Stomach (tissue), 9 donors: ENCODE data around the gene SPP1. TPM values are rescaled to one million over a fixed set of nuclear protein-coding genes. Genes with fewer than 3 reads are reported as not detected.

Experiments used
- DNase-seq, 2 donors: peaks; one replicate each; pipeline versions ENCODE4 v3.0.0 to v3.0.0-alpha.2; 2013 to 2019
- H3K27ac ChIP-seq, 5 donors: fragments of 200-600 bp in 4 of 5; sonication (generic) in 4 of 5; one replicate each; pipeline ENCODE4 v1.5.1; 2013 to 2019; ENCODE audit warnings: mild to moderate bottlenecking in 1 of 5, moderate library complexity in 1 of 5
- H3K27me3 ChIP-seq, 3 donors: fragments of 200-600 bp; sonication (generic); one replicate each; pipeline ENCODE4 v1.5.1; 2017 to 2019; ENCODE audit warnings: mixed run types in 1 of 3
- H3K36me3 ChIP-seq, 4 donors: fragments of 200-600 bp; sonication (generic); 1 replicate in 3 of 4; 2 replicates in 1 of 4; pipeline ENCODE4 v1.5.1; 2016 to 2019
- H3K4me1 ChIP-seq, 4 donors: fragments of 200-600 bp; sonication (generic); one replicate each; pipeline ENCODE4 v1.5.1; 2016 to 2019
- H3K4me3 ChIP-seq, 4 donors: fragments of 200-600 bp; sonication (generic) in 3 of 4; one replicate each; pipeline ENCODE4 v1.5.1; 2016 to 2019; ENCODE audit warnings: mild to moderate bottlenecking in 1 of 4
- H3K9me3 ChIP-seq, 4 donors: fragments of 200-600 bp; sonication (generic); one replicate each; pipeline ENCODE4 v1.5.1; 2016 to 2019
- CTCF ChIP-seq, 7 experiments: fragments of 450-650 bp in 4 of 7; fragments of 200-600 bp in 3 of 7; sonication (generic) in 3 of 7; IDR thresholded peaks; one replicate each; pipeline ENCODE4 v1.5.1; 2016 to 2019; ENCODE audit warnings: antibody characterized with exemption in 7 of 7, control low read depth in 2 of 7, mild to moderate bottlenecking in 1 of 7
- EP300 ChIP-seq: sonication (generic); formaldehyde crosslinking; IDR thresholded peaks from one replicate; pipeline ENCODE4 v1.6.1; 2017; ENCODE audit warnings: antibody characterized with exemption
- POLR2A ChIP-seq, 4 donors: fragments of 450-650 bp; IDR thresholded peaks; one replicate each; pipeline ENCODE4 v1.6.1; 2016; ENCODE audit warnings: antibody characterized with exemption in 4 of 4, control low read depth in 2 of 4, mild to moderate bottlenecking in 1 of 4, moderate library complexity in 1 of 4
- POLR2AphosphoS5 ChIP-seq, 3 donors: sonication (generic); formaldehyde crosslinking; IDR thresholded peaks; one replicate each; pipeline ENCODE4 v1.6.1; 2016; ENCODE audit warnings: antibody characterized with exemption in 3 of 3
- WGBS, 5 donors: extraction: QIAGEN DNeasy Blood & Tissue Kit in 3 of 5; methylation state at CpG; one replicate each; pipeline versions ENCODE4 v1.1.5 to v1.1.7; 2013 to 2018; 5-methylcytosine and 5-hydroxymethylcytosine counted together
- intact Hi-C: fragments of 100-400 bp; cut with DNase I; formaldehyde crosslinking; loops from one replicate; pipeline ENCODE4 v1.15.1; 2023; ENCODE audit warnings: low total_unique reads
- polyA plus RNA-seq, 3 donors: library from polyadenylated mRNA; stranded (reverse); fragments of 200-250 nt; gene quantifications; one replicate each; pipeline ENCODE4 v1.2.3, GENCODE V29; 2013
- total RNA-seq, 5 donors: library from RNA; depleted of rRNA; stranded (reverse); fragments of >200 nt; gene quantifications; one replicate each; pipeline versions ENCODE4 v1.1.0 to v1.2.3, GENCODE V29; 2014 to 2016
- donor health status: healthy with polysubstance abuse.
- donor health status: Bipolar disorder and iron deficiency.
- donor health status: healthy.

The SPP1 gene
- total and polyA plus RNA-seq, 8 donors = 2.3 to 80.8 (median 10.9) TPM

DNA sequence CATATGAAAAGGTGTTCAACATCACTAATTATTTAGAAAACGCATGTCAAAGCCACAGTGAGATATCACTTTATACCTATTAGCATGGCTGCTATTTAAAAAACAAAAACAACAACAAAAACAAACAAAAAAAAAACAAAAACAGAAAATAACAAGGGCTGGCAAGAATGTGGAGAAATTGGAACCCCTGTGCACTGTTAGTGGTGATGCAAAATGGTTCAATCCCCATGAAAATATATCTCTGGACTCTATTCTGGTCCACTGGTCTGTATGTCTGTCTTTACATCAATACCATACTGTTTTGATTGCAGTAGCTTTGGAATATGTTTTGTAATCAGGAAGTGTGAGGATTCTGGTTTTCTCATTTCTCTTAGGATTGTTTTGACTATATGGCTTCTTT lies 43.6 kb upstream of the SPP1 start:
- Histone ChIP-seq H3K4me1 (no peaks in the 10 kb centered on the region), H3K27ac (no peak overlapping the region), H3K4me3 (no peak overlapping the region), H3K36me3 (no peaks in the 10 kb centered on the region), H3K9me3 (peaks cover 0 to 15% (median 0%) of the 10 kb centered on the region in 4 donors), H3K27me3 (no peaks in the 10 kb centered on the region)
- no peak for DNase-seq
- intact Hi-C loops = no loop called here
- TF ChIP-seq POLR2A (IDR thresholded peaks at IDR 0.05) (no peak), EP300 (no peak), POLR2AphosphoS5 (IDR thresholded peaks at IDR 0.05) (no peak), CTCF (IDR thresholded peaks at IDR 0.05) (no peak)
- WGBS, 5 donors = 55 to 78% (median 71%) methylated on average over 1 of the region's 1 CpG

GRCh38 chr4:87932718-87933141 lies 42.8 kb upstream of the SPP1 start:
- Histone ChIP-seq H3K36me3 (no peaks in the 10 kb centered on the region), H3K27me3 (no peaks in the 10 kb centered on the region), H3K9me3 (peaks cover 0 to 15% (median 0%) of the 10 kb centered on the region in 4 donors), H3K4me3 (no peak overlapping the region), H3K4me1 (no peaks in the 10 kb centered on the region), H3K27ac (no peak overlapping the region)
- no peak for DNase-seq
- 70 to 76% (median 74%) methylated on average over 5 of the region's 5 CpGs for WGBS, 5 donors
- intact Hi-C loops = no loop called here
- TF ChIP-seq EP300 (no peak), POLR2A (IDR thresholded peaks at IDR 0.05) (no peak), CTCF (IDR thresholded peaks at IDR 0.05) (no peak), POLR2AphosphoS5 (IDR thresholded peaks at IDR 0.05) (no peak)

GRCh38 chr4:87933337-87933736 lies 42.2 kb upstream of the SPP1 start:
- peaks cover 0 to 15% (median 0%) of the 10 kb centered on the region in 4 donors for H3K9me3 ChIP-seq
- H3K4me1 ChIP-seq = no peaks in the 10 kb centered on the region
- H3K4me3 ChIP-seq = no peak overlapping the region
- H3K27me3 ChIP-seq = no peaks in the 10 kb centered on the region
- intact Hi-C loops = no loop called here
- no peak overlapping the region for H3K27ac ChIP-seq
- H3K36me3 ChIP-seq = no peaks in the 10 kb centered on the region
- no peak for DNase-seq
- WGBS, 5 donors = 89 to 94% (median 93%) methylated on average over 1 of the region's 1 CpG
- TF ChIP-seq CTCF (IDR thresholded peaks at IDR 0.05) = no peak
- no peak for TF ChIP-seq POLR2AphosphoS5 (IDR thresholded peaks at IDR 0.05)
- no peak for TF ChIP-seq POLR2A (IDR thresholded peaks at IDR 0.05)
- TF ChIP-seq EP300 = no peak

GRCh38 chr4:87934157-87934704 lies 41.3 kb upstream of the SPP1 start:
- DNase-seq = no peak
- H3K36me3 ChIP-seq = no peaks in the 10 kb centered on the region
- H3K4me1 ChIP-seq = no peaks in the 10 kb centered on the region
- no peaks in the 10 kb centered on the region for H3K27me3 ChIP-seq
- no peak overlapping the region for H3K27ac ChIP-seq
- 85 to 95% (median 89%) methylated on average over 2 of the region's 2 CpGs for WGBS, 5 donors
- TF ChIP-seq POLR2A (IDR thresholded peaks at IDR 0.05) (no peak), EP300 (no peak), POLR2AphosphoS5 (IDR thresholded peaks at IDR 0.05) (no peak), CTCF (IDR thresholded peaks at IDR 0.05) (no peak)
- intact Hi-C loops = no loop called here
- no peak overlapping the region for H3K4me3 ChIP-seq
- peaks cover 0 to 15% (median 0%) of the 10 kb centered on the region in 4 donors for H3K9me3 ChIP-seq
